NCI-H526 (cell line): ENCODE results near the gene FAM120A.
"Not testable (repeated sequence)": the region's sequence is repeated elsewhere in the genome, so short reads cannot be mapped to it uniquely, and the experiment has no call there.

Source experiments
- DNase-seq, 2 experiments: peaks; one replicate each; lab custom pipeline; 2025; lab: John Stamatoyannopoulos, UW

FAM120A gene

GRCh38 chr9:93509084-93509483 lies 57.6 kb downstream of the FAM120A start:
- DNase-seq: no peak

- no peak for DNase-seq
These were observed 58.6 kb downstream of the FAM120A start for GRCh38 chr9:93510041-93510440.

- DNase-seq: not testable (repeated sequence)
These were observed 59.7 kb downstream of the FAM120A start for GRCh38 chr9:93511228-93511627.

DNA sequence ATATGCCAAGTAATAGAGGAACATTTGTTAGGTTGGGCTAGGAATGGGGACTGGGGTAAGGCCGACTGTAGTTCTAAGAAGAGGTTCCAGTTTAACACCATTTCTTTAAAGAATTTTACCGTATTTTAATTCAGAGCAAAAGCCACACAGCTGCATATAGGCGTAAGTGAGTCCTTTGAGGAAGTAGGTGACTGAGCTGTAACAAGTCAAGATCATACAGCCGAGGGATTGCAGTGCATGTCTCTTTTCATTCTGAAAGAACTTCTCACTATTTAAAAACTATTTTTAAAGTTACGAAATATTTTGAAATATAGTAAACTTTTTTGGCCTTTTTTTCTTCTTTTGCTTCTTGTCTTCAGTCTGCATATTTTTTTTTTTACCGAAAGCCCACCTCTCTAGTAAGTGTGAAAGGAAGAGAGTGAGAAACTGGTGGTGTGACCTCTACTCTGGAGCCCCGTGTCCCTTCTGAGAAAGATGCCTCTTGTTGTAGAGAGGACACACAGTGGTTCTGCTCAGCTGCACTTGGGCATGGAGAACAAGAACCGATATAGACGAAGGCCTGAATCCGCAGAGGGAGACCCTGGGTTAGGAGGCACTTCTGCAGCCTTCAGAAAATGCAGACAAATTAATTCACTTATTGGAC lies 60.8 kb downstream of the FAM120A start:
- not testable (repeated sequence) for DNase-seq

GRCh38 chr9:93513606-93514005 lies 62.1 kb downstream of the FAM120A start:
- DNase-seq: no peak

DNA sequence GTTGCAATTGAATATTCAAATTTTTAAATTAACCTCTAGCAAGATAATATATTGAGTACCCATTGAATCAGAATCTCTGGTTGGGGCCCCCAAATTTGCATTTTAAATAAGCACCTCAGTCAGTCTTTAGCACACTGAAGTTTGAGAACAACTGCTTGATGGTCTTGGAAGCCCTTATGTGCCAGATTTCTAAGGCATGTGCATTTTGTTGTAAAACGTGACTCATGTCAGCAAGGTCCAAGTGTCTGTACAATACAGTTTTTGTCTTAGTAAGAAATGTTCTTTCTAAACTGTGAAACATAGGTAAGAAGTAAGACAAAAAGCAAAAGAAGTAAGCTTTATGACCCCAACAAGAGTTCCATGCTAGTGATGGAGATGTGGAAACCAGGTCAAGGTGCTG lies 65.8 kb downstream of the FAM120A start:
- DNase-seq: no peak

- no peak for DNase-seq
These were observed 69.0 kb downstream of the FAM120A start for GRCh38 chr9:93520523-93520922.

GRCh38 chr9:93522736-93523135 lies 71.3 kb downstream of the FAM120A start:
- no peak for DNase-seq

DNA sequence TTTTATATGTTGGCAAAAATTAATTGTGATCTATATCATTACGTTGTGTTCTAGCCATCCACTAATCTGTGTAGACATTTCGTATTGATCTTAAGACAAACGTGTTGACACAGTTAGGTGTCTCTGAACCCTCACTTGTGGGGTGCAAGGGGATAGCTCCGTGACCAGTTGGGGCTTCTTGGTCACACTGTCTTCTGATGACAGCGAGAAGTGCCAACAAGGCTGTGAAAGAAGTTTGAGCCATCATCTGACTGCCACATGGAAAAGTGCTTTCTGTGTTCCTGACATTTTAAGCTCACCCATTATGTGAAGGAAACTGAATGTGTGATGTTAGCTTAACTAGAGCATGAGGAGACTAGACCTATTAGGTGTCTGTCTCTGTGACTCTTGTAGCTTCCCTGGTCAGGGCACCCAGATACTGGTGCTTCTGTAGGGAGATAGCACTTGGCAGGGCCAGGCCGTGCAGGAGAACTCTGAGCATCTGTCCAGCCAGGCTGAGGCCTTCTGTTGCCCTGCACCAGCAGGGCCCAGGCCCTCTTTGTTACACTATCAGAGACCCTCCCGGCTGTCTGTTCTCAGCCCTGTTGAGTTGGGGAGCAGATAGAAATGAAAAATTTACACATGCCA lies 72.1 kb downstream of the FAM120A start:
- DNase-seq: no peak

DNA sequence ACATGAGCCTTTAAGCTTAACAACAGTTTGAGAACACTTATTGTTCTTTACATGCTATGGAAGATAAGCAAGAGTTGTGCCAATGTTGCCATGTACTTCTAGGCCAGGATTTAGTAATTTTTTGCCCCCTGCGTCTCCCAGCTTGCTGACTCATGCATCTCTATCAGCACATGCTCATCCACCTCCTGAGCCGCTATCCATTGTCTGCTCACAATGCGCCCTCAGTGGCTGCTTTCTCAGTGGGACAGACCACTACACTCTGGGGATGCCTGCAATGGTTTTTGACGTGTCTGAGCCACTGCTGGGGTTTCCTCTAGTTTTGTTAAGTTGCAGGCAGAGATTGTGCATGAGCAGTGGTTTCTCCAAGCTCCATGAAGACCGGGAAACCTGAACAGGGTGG lies 74.0 kb downstream of the FAM120A start:
- DNase-seq: no peak

DNA sequence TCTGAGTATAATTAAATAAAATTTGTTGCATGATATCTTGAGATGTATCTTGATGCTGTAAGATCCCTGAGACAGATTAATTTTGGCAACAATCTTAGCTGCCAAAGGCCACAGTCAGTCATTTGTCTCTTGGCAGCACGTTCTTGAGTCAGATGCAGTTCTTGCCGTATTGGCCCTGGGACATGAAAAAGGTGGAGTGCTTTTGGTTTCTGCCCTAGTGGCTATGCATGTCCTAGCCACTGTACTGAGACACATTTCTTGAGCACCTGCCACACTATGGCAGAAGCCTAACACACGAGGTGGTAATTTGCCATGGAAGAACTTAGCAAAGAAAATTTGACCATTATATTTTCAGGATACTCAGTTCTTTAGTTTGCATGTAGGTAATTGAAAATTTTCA lies 79.9 kb downstream of the FAM120A start:
- no peak for DNase-seq

- no peak for DNase-seq
These were observed 80.7 kb downstream of the FAM120A start for GRCh38 chr9:93532141-93532540.

DNA sequence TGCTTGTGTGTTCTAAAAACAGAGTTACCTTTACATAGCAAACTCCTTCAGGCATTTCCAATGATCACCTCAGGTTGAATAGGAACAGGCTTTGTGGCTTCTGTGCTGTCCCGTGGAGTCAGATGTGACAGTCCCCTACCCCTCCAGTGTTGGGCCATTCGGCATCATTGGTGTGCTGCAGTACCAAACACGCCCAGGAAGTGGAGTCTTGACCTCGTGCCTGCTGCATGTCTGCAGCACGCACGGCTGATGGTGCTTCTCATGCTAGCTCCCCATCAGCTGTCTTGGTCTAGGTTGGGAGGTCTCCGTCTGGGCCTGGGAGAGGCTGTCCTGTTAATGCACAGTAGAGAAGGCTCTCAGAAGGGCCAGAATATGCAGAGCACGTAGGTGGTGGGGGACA lies 82.4 kb downstream of the FAM120A start:
- DNase-seq: no peak

GRCh38 chr9:93536167-93536566 lies 84.7 kb downstream of the FAM120A start:
- no peak for DNase-seq

DNA sequence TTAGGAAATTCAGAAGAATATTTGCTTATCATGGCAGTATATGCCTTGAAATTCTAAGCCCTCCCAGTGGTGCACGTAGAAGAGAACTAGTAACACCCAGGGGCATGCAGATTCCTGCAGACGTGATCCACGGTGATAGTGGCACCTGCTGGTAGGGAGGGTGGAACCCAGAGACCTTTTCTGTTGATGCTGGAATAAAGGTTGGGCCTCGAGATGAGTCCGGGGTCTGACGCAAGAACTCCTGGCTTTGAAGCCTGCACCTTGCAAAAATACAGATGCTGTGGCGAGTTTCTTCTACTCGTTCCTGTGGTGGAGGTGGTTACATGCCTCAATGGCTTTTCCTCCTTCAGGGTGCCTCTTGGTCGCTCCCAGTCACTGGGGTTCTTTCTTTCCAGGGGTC lies 85.4 kb downstream of the FAM120A start:
- no peak for DNase-seq

DNA sequence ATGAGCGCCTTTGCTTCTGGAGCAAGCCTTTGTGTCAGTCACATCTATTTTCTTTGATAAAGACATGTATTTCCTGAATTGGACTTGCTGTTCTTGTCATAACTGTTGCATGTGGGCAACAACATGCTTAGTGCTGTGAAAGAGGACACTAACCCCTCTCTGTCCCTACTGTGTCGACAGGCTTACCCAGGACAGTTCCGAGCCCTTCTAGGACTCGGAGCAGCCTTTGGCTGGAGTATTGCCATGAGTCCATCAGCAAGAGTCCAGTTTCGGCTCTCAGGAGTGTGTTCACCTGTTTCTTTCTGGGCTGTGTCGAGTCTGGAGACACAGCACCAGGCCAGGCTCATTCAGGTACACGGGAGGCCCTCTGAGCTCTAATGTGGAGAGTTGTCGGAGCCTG lies 88.8 kb downstream of the FAM120A start:
- no peak for DNase-seq

GRCh38 chr9:93541005-93541404 lies 89.5 kb downstream of the FAM120A start:
- DNase-seq: no peak

GRCh38 chr9:93541581-93542349 lies 90.3 kb downstream of the FAM120A start:
- DNase-seq: no peak

DNA sequence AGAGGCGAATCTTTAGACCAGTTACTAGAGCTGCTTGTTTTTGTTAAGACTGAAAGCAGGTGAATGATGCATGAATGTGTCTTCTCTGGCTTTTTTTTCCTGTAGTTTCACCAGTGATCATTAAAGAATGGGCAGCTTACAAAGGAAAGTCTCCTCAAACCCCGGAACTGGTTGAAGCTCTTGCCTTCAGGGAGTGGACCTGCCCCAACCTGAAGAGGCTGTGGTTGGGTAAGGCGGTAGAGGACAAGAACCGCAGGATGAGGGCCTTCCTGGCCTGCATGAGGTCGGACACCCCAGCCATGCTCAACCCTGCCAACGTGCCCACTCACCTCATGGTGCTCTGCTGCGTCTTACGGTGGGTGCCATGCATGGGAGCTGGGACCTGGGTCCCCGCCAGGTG lies 91.6 kb downstream of the FAM120A start:
- DNase-seq: no peak

DNA sequence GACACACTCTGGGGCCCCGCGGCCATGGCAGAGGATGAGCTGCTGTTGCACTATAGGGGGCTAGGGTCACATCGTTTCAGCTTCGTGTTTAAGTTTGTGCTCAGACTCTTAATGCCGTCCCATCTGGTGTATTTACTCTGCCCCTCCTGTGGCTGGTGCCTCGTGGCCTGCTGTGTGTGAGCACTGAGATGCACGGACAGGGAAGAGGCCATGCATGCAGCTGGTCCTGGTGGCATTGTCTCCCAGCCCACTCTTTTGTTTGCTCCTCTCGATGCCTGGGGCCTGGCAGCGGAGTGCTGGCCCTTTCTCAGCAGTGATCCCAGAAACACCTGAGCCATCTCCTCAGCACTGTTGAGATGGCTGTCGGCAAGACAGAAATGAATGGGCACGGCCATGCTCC lies 94.9 kb downstream of the FAM120A start:
- DNase-seq: no peak

DNA sequence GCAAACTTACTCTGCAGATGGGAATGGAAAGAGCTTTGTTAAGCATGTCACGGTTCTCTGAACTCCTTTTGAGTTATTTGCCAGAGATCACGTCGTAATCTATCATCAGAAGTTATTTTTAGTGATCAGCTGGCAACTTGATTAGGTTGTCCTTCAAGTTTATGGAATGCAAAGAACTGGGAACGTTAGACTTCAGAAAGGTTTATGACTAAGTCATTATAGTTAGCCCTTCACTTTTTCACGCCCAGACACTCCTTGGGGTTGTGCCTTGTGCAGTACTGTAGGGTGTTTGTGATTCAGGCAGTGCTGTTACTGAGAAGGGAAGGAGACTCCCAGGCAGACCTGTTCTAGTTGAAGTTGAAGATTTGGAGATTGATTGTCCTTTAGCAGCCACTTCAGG lies 98.1 kb downstream of the FAM120A start:
- no peak for DNase-seq

- DNase-seq: no peak
These were observed 101.4 kb downstream of the FAM120A start for GRCh38 chr9:93552923-93553322.

DNA sequence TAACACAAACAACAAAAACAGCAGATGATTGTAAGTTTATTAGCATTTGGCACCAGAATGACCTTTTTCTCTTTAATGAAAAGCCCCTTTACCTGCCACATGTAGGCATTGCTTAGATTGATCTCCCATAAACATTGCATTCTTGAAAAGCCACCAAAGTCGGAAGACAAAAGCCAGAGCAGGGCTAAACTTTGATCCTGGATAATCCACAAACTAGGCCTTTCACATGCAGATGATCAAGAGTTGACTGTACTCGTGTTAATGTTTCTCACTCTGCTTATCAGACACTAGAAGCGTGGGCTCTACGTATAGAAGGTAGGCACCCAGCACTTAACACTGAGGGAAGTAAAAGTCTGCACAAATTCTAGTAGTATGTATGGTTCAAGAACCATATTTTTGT lies 103.9 kb downstream of the FAM120A start:
- DNase-seq: no peak
